Measurements from ENCODE around the gene NHLH2. TPM values are rescaled to one million over a fixed set of nuclear protein-coding genes. Genes with fewer than 3 reads are reported as not detected.

NHLH2 gene
- total RNA-seq, 1 experiment from 2014 or later, result 1.2 TPM

GRCh38 chr1:115793162-115793561, 47.8 kb downstream of the NHLH2 start:
- H4K5ac ChIP-seq (ENCODE audit: insufficient read length, low read depth, low read length), result no peak overlapping the region
- H2BK120ac ChIP-seq (ENCODE audit: low read depth, low read length, poor library complexity, severe bottlenecking), result no peak overlapping the region
- no peak overlapping the region for H3K9ac ChIP-seq (ENCODE audit: extremely low read depth, insufficient read length, low read length)
- no peaks in the 10 kb centered on the region for H3K23me2 ChIP-seq (ENCODE audit: insufficient read length, low read depth, low read length, poor library complexity, severe bottlenecking)
- no peak overlapping the region for H2BK12ac ChIP-seq (ENCODE audit: insufficient read length, low read depth, low read length)
- H2AFZ ChIP-seq (ENCODE audit: low read length), result no peak overlapping the region
- peaks cover 36 to 44% of the 10 kb centered on the region in 2 experiments for H3K4me1 Mint-ChIP-seq
- H3K4me1 ChIP-seq (ENCODE audit: insufficient read depth, low read length), result peaks cover 5% of the 10 kb centered on the region; the same call in 1 of the 2 replicates
- no peaks in the 10 kb centered on the region for H4K20me1 ChIP-seq (ENCODE audit: control insufficient read depth, insufficient read depth, insufficient read length)
- H2AK5ac ChIP-seq (ENCODE audit: insufficient read length, low read length), result no peak overlapping the region
- H3K79me1 ChIP-seq (ENCODE audit: insufficient read depth, low read depth, low read length, poor library complexity, severe bottlenecking), result no peaks in the 10 kb centered on the region
- H3K36me3 Mint-ChIP-seq (ENCODE audit: insufficient read depth in 1 of 3, low read depth in 3 of 3), result no peaks in the 10 kb centered on the region
- H3T11ph ChIP-seq (ENCODE audit: low read length), result no peak overlapping the region
- H3K56ac ChIP-seq (ENCODE audit: insufficient read length, low read depth, low read length), result no peak overlapping the region
- H3K18ac ChIP-seq (ENCODE audit: insufficient read length, low read depth, low read length), result no peak overlapping the region
- no peak overlapping the region for H3K23ac ChIP-seq (ENCODE audit: insufficient read length, low read depth, low read length)
- no peak overlapping the region for H3K4me2 ChIP-seq (ENCODE audit: insufficient read depth, insufficient read length, low read length)
- no peaks in the 10 kb centered on the region; the same call in 1 of the 2 replicates for H3K27me3 ChIP-seq (ENCODE audit: insufficient read depth, low read length)
- no peak overlapping the region for H4K8ac ChIP-seq (replicated peaks; ENCODE audit: insufficient read length, low read depth, low read length)
- H3K4ac ChIP-seq (ENCODE audit: low read depth, low read length), result no peak overlapping the region
- no peak overlapping the region for H2BK15ac ChIP-seq (ENCODE audit: low read depth, low read length)
- WGBS (ENCODE audit: extremely low coverage, insufficient read length, low lambda C conversion rate), result no CpG with 5 or more reads among the region's 9 CpGs
- H3K27ac ChIP-seq (ENCODE audit: insufficient read length, low read depth, low read length), result no peak overlapping the region
- peaks cover 0 to 2% of the 10 kb centered on the region in 2 experiments; a peak in 2 of 5 replicates for H3K9me3 Mint-ChIP-seq
- no peak overlapping the region for H3K27ac Mint-ChIP-seq
- H3K14ac ChIP-seq (ENCODE audit: insufficient read depth, low read length), result no peak overlapping the region
- H3K27me3 Mint-ChIP-seq (ENCODE audit: low read depth), result no peaks in the 10 kb centered on the region
- H3K9me3 ChIP-seq (ENCODE audit: control insufficient read depth, low read depth, low read length), result no peaks in the 10 kb centered on the region
- TF ChIP-seq, protein P1, sequence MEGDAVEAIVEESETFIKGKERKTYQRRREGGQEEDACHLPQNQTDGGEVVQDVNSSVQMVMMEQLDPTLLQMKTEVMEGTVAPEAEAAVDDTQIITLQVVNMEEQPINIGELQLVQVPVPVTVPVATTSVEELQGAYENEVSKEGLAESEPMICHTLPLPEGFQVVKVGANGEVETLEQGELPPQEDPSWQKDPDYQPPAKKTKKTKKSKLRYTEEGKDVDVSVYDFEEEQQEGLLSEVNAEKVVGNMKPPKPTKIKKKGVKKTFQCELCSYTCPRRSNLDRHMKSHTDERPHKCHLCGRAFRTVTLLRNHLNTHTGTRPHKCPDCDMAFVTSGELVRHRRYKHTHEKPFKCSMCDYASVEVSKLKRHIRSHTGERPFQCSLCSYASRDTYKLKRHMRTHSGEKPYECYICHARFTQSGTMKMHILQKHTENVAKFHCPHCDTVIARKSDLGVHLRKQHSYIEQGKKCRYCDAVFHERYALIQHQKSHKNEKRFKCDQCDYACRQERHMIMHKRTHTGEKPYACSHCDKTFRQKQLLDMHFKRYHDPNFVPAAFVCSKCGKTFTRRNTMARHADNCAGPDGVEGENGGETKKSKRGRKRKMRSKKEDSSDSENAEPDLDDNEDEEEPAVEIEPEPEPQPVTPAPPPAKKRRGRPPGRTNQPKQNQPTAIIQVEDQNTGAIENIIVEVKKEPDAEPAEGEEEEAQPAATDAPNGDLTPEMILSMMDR (conservative IDR thresholded peaks at IDR 0.05), result no peak
- H3K4me3 Mint-ChIP-seq, result no peak overlapping the region
- H4K91ac ChIP-seq (ENCODE audit: insufficient read length, low read depth, low read length), result no peak overlapping the region
- no peak overlapping the region for H2BK20ac ChIP-seq (ENCODE audit: low read depth, low read length, poor library complexity, severe bottlenecking)
- H2BK5ac ChIP-seq (ENCODE audit: insufficient read length, low read length), result no peak overlapping the region
- DNase-seq, result no peak
- H3K79me2 ChIP-seq (ENCODE audit: insufficient read depth, low read length), result no peaks in the 10 kb centered on the region
